ENCODE results near the gene COX8C. TPM values are rescaled to one million over a fixed set of nuclear protein-coding genes. Genes with fewer than 3 reads are reported as not detected.

Gene COX8C
- total RNA-seq, 2 experiments from 2014 or later: not detected

- Mint-ChIP-seq H3K4me3 (no peak overlapping the region), H3K4me1 (peaks cover 11% of the 10 kb centered on the region), H3K27me3 (no peaks in the 10 kb centered on the region), H3K27ac (no peak overlapping the region), H3K9me3 (no peaks in the 10 kb centered on the region), H3K36me3 (no peaks in the 10 kb centered on the region)
- ATAC-seq (ENCODE audit: low read depth) (no peak), DNase-seq (no peak)
- POLR2A ChIA-PET: no interaction called here
These were observed 31.4 kb upstream of the COX8C start for GRCh38 chr14:93315575-93315974.

GRCh38 chr14:93316716-93317115 is 30.3 kb upstream of the COX8C start:
- Mint-ChIP-seq H3K4me3 (no peak overlapping the region), H3K27ac (no peak overlapping the region), H3K27me3 (no peaks in the 10 kb centered on the region), H3K4me1 (peaks cover 11% of the 10 kb centered on the region), H3K36me3 (peaks cover 3% of the 10 kb centered on the region), H3K9me3 (no peaks in the 10 kb centered on the region)
- POLR2A ChIA-PET: no interaction called here
- no peak for ATAC-seq (ENCODE audit: low read depth)
- DNase-seq: no peak

GRCh38 chr14:93317210-93317874 is 29.6 kb upstream of the COX8C start:
- no peaks in the 10 kb centered on the region for H3K9me3 Mint-ChIP-seq
- POLR2A ChIA-PET: no interaction called here

GRCh38 chr14:93317875-93318807 is 28.8 kb upstream of the COX8C start:
- Mint-ChIP-seq H3K27ac (no peak overlapping the region), H3K27me3 (no peaks in the 10 kb centered on the region), H3K36me3 (peaks cover 4% of the 10 kb centered on the region), H3K4me1 (peaks cover 11% of the 10 kb centered on the region), H3K9me3 (no peaks in the 10 kb centered on the region), H3K4me3 (no peak overlapping the region)
- POLR2A ChIA-PET: no interaction called here
- DNase-seq (no peak), ATAC-seq (ENCODE audit: low read depth) (no peak)

More at GRCh38 chr14:93317210-93317874, 29.6 kb upstream of the COX8C start:
- no peak overlapping the region for H3K27ac Mint-ChIP-seq
- no peak for ATAC-seq (ENCODE audit: low read depth)
- H3K4me3 Mint-ChIP-seq: no peak overlapping the region
- no peak for DNase-seq
- H3K36me3 Mint-ChIP-seq: peaks cover 4% of the 10 kb centered on the region
- no peaks in the 10 kb centered on the region for H3K27me3 Mint-ChIP-seq
- H3K4me1 Mint-ChIP-seq: peaks cover 11% of the 10 kb centered on the region

GRCh38 chr14:93318927-93319326 is 28.1 kb upstream of the COX8C start:
- Mint-ChIP-seq H3K4me1 (peaks cover 11% of the 10 kb centered on the region), H3K4me3 (no peak overlapping the region), H3K36me3 (peaks cover 4% of the 10 kb centered on the region), H3K9me3 (no peaks in the 10 kb centered on the region), H3K27me3 (no peaks in the 10 kb centered on the region), H3K27ac (no peak overlapping the region)
- POLR2A ChIA-PET: no interaction called here
- ATAC-seq (ENCODE audit: low read depth): no peak
- DNase-seq: no peak

GRCh38 chr14:93319494-93319893 is 27.5 kb upstream of the COX8C start:
- Mint-ChIP-seq H3K36me3 (peaks cover 5% of the 10 kb centered on the region), H3K27me3 (no peaks in the 10 kb centered on the region), H3K4me3 (no peak overlapping the region), H3K4me1 (peaks cover 11% of the 10 kb centered on the region), H3K9me3 (no peaks in the 10 kb centered on the region), H3K27ac (no peak overlapping the region)
- DNase-seq: no peak
- POLR2A ChIA-PET: no interaction called here
- ATAC-seq (ENCODE audit: low read depth): no peak

- Mint-ChIP-seq H3K36me3 (peaks cover 9% of the 10 kb centered on the region), H3K4me1 (peaks cover 13% of the 10 kb centered on the region), H3K27me3 (no peaks in the 10 kb centered on the region), H3K27ac (no peak overlapping the region), H3K4me3 (no peak overlapping the region), H3K9me3 (no peaks in the 10 kb centered on the region)
- ATAC-seq (ENCODE audit: low read depth) (no peak), DNase-seq (no peak)
- POLR2A ChIA-PET: no interaction called here
These were observed 27.0 kb upstream of the COX8C start for GRCh38 chr14:93319958-93320357.

GRCh38 chr14:93320489-93320888 is 26.5 kb upstream of the COX8C start:
- ATAC-seq (ENCODE audit: low read depth): no peak
- no peak for DNase-seq
- Mint-ChIP-seq H3K4me3 (no peak overlapping the region), H3K27ac (no peak overlapping the region), H3K4me1 (peaks cover 15% of the 10 kb centered on the region), H3K27me3 (no peaks in the 10 kb centered on the region), H3K36me3 (peaks cover 11% of the 10 kb centered on the region), H3K9me3 (no peaks in the 10 kb centered on the region)
- POLR2A ChIA-PET: no interaction called here

- Mint-ChIP-seq H3K4me3 (no peak overlapping the region), H3K27me3 (no peaks in the 10 kb centered on the region), H3K36me3 (peaks cover 13% of the 10 kb centered on the region), H3K27ac (no peak overlapping the region), H3K9me3 (no peaks in the 10 kb centered on the region), H3K4me1 (peaks cover 15% of the 10 kb centered on the region)
- ATAC-seq (ENCODE audit: low read depth) (no peak), DNase-seq (no peak)
- POLR2A ChIA-PET: no interaction called here
These were observed 23.9 kb upstream of the COX8C start for GRCh38 chr14:93322929-93323599.

- Mint-ChIP-seq H3K36me3 (peaks cover 13% of the 10 kb centered on the region), H3K27me3 (no peaks in the 10 kb centered on the region), H3K9me3 (no peaks in the 10 kb centered on the region), H3K4me3 (no peak overlapping the region), H3K27ac (no peak overlapping the region), H3K4me1 (peaks cover 13% of the 10 kb centered on the region)
- DNase-seq (no peak), ATAC-seq (ENCODE audit: low read depth) (no peak)
- POLR2A ChIA-PET: interaction anchor here (0.6 kb wide), 1 partner anchor 18 kb away, joined by 3 read pairs; no protein-coding TSS in a partner anchor
These were observed 23.3 kb upstream of the COX8C start for GRCh38 chr14:93323600-93324174.

- DNase-seq (no peak), ATAC-seq (ENCODE audit: low read depth) (no peak)
- Mint-ChIP-seq H3K9me3 (no peaks in the 10 kb centered on the region), H3K4me3 (no peak overlapping the region), H3K4me1 (peaks cover 20% of the 10 kb centered on the region), H3K27ac (no peak overlapping the region), H3K36me3 (peaks cover 13% of the 10 kb centered on the region), H3K27me3 (no peaks in the 10 kb centered on the region)
- POLR2A ChIA-PET: no interaction called here
These were observed 20.8 kb upstream of the COX8C start for GRCh38 chr14:93326196-93326595.

GRCh38 chr14:93328546-93328945 is 18.4 kb upstream of the COX8C start:
- POLR2A ChIA-PET: no interaction called here
- no peak overlapping the region for H3K4me3 Mint-ChIP-seq
- H3K27ac Mint-ChIP-seq: no peak overlapping the region
- H3K9me3 Mint-ChIP-seq: no peaks in the 10 kb centered on the region
- DNase-seq: no peak
- H3K4me1 Mint-ChIP-seq: peaks cover 28% of the 10 kb centered on the region
- H3K27me3 Mint-ChIP-seq: no peaks in the 10 kb centered on the region
- no peak for ATAC-seq (ENCODE audit: low read depth)
- H3K36me3 Mint-ChIP-seq: peaks cover 8% of the 10 kb centered on the region

GRCh38 chr14:93329965-93330608 is 16.9 kb upstream of the COX8C start:
- ATAC-seq (ENCODE audit: low read depth): no peak
- POLR2A ChIA-PET: no interaction called here
- Mint-ChIP-seq H3K27ac (no peak overlapping the region), H3K4me3 (no peak overlapping the region), H3K4me1 (peaks cover 31% of the 10 kb centered on the region), H3K27me3 (no peaks in the 10 kb centered on the region), H3K36me3 (peaks cover 4% of the 10 kb centered on the region), H3K9me3 (no peaks in the 10 kb centered on the region)
- no peak for DNase-seq

Measured in activated naive CD8-positive, alpha-beta T cell treated with anti-CD3 and anti-CD28 coated beads, Interleukin-2, amount 10 ng/mL, durations not matched to agents 7 days and 5 days (primary cell).